KMS-11 (cell line): ENCODE results near the gene MOCS1.

Experiments
- H2AFZ ChIP-seq: fragments of 200-600 bp; sonication (generic); 2 replicates; pipeline ENCODE4 v1.6.1; 2016; ENCODE audit warnings: antibody characterized with exemption, mixed run types, low read depth
- H3K27ac ChIP-seq: fragments of 200-600 bp; sonication (generic); 2 replicates; pipeline ENCODE4 v1.6.1; 2016; ENCODE audit warnings: mild to moderate bottlenecking, mixed run types
- H3K27me3 ChIP-seq: fragments of 200-600 bp; sonication (generic); 2 replicates; pipeline ENCODE4 v1.6.1; 2017; ENCODE audit warnings: mild to moderate bottlenecking, low read depth, mixed run types, moderate library complexity; ENCODE audit not compliant: insufficient read depth
- H3K36me3 ChIP-seq: fragments of 200-600 bp; sonication (generic); 2 replicates; pipeline ENCODE4 v1.6.1; 2017; ENCODE audit warnings: mild to moderate bottlenecking, mixed run types; ENCODE audit not compliant: insufficient read depth
- H3K4me1 ChIP-seq: fragments of 200-600 bp; sonication (generic); 2 replicates; pipeline ENCODE4 v1.6.1; 2016; ENCODE audit warnings: mild to moderate bottlenecking, low read depth, mixed run types; ENCODE audit not compliant: poor library complexity, severe bottlenecking
- H3K4me2 ChIP-seq: fragments of 200-600 bp; sonication (generic); 2 replicates; pipeline ENCODE4 v1.7.0; 2016; ENCODE audit warnings: mild to moderate bottlenecking, mixed run types
- H3K4me3 ChIP-seq: fragments of 200-600 bp; sonication (generic); IDR thresholded peaks from 2 replicates; pipeline ENCODE4 v1.6.1; 2017; ENCODE audit warnings: low read depth, low read length, mixed read lengths; ENCODE audit not compliant: insufficient read depth
- H3K79me2 ChIP-seq: fragments of 200-600 bp; sonication (generic); 2 replicates; pipeline ENCODE4 v1.6.1; 2016; ENCODE audit warnings: low read depth, mixed run types; ENCODE audit not compliant: insufficient read depth
- H3K9ac ChIP-seq: fragments of 200-600 bp; sonication (generic); 2 replicates; pipeline ENCODE4 v1.6.1; 2016; ENCODE audit warnings: mild to moderate bottlenecking, mixed run types
- H4K20me1 ChIP-seq: fragments of 200-600 bp; sonication (generic); 2 replicates; pipeline ENCODE4 v1.6.1; 2016; ENCODE audit warnings: mild to moderate bottlenecking, mixed run types; ENCODE audit not compliant: insufficient read depth
- TF ChIP-seq, protein P1 (sequence below): fragments of 200-600 bp; sonication (generic); conservative IDR thresholded peaks from 2 replicates; pipeline ENCODE4 v1.6.1; 2017; ENCODE audit warnings: low read depth, mild to moderate bottlenecking, antibody characterized with exemption, low read length, moderate library complexity, mixed read lengths

MOCS1 gene

GRCh38 chr6:39926668-39927067 lies 7.6 kb downstream of the MOCS1 start:
- no peak overlapping the region for H2AFZ ChIP-seq
- H3K9ac ChIP-seq: no peak overlapping the region
- H3K36me3 ChIP-seq: no peaks in the 10 kb centered on the region
- TF ChIP-seq, protein P1, sequence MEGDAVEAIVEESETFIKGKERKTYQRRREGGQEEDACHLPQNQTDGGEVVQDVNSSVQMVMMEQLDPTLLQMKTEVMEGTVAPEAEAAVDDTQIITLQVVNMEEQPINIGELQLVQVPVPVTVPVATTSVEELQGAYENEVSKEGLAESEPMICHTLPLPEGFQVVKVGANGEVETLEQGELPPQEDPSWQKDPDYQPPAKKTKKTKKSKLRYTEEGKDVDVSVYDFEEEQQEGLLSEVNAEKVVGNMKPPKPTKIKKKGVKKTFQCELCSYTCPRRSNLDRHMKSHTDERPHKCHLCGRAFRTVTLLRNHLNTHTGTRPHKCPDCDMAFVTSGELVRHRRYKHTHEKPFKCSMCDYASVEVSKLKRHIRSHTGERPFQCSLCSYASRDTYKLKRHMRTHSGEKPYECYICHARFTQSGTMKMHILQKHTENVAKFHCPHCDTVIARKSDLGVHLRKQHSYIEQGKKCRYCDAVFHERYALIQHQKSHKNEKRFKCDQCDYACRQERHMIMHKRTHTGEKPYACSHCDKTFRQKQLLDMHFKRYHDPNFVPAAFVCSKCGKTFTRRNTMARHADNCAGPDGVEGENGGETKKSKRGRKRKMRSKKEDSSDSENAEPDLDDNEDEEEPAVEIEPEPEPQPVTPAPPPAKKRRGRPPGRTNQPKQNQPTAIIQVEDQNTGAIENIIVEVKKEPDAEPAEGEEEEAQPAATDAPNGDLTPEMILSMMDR: no peak
- H3K4me3 ChIP-seq: no peak overlapping the region
- no peaks in the 10 kb centered on the region for H4K20me1 ChIP-seq
- no peaks in the 10 kb centered on the region for H3K27me3 ChIP-seq
- no peaks in the 10 kb centered on the region for H3K4me1 ChIP-seq
- H3K4me2 ChIP-seq: no peak overlapping the region
- no peaks in the 10 kb centered on the region for H3K79me2 ChIP-seq
- no peak overlapping the region for H3K27ac ChIP-seq

DNA sequence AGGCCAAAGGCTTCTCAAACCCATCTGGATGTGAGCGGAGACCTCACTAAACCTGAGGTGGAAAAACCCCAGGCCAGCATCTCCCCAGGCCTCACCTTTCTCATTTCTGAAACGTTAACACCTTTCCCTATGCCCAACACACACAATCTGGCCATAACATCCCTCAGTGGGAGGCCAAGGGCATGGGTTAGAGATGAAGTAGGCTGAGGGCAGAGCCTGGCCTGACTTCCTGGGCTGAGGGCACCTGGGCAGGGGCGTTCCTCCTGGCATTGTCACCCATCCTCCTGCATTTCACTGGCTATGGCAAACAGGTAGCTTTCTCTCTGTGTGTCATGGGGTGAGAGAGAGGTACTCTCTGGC lies 8.4 kb downstream of the MOCS1 start:
- Histone ChIP-seq H4K20me1 (no peaks in the 10 kb centered on the region), H3K9ac (no peak overlapping the region), H2AFZ (no peak overlapping the region), H3K36me3 (no peaks in the 10 kb centered on the region), H3K79me2 (no peaks in the 10 kb centered on the region), H3K27me3 (no peaks in the 10 kb centered on the region), H3K4me2 (no peak overlapping the region), H3K27ac (no peak overlapping the region), H3K4me3 (no peak overlapping the region), H3K4me1 (no peaks in the 10 kb centered on the region)
- TF ChIP-seq, protein P1: no peak

- Histone ChIP-seq H3K36me3 (no peaks in the 10 kb centered on the region), H3K4me3 (no peak overlapping the region), H3K4me2 (no peak overlapping the region), H2AFZ (no peak overlapping the region), H3K4me1 (no peaks in the 10 kb centered on the region), H4K20me1 (no peaks in the 10 kb centered on the region), H3K9ac (no peak overlapping the region), H3K27ac (no peak overlapping the region), H3K27me3 (no peaks in the 10 kb centered on the region), H3K79me2 (no peaks in the 10 kb centered on the region)
- TF ChIP-seq, protein P1: no peak
Measured at GRCh38 chr6:39925191-39925930, 8.9 kb downstream of the MOCS1 start.

DNA sequence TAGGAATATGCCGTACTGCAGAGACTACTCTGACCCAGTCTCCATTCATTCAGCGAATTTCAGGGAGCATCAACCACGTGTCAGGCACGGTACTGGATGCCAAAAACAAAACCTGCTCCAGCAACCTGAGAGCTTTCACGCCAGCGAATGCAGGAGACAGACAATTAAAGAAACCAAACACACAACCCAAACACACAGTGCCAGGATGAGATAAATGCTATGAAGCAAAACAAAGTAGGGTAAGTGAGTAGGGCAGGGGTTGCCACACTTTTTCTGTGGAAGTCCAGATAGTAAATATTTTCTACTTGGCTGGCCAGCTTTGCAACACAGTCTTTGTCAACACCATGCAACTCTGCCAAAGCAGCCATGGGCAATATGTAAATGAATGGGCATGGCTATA lies 10.0 kb downstream of the MOCS1 start:
- TF ChIP-seq, protein P1: no peak

More for the DNA sequence above, 10.0 kb downstream of the MOCS1 start:
- Histone ChIP-seq H3K27me3 (no peaks in the 10 kb centered on the region), H3K27ac (no peak overlapping the region), H3K9ac (no peak overlapping the region), H2AFZ (no peak overlapping the region), H3K79me2 (no peaks in the 10 kb centered on the region), H3K4me1 (no peaks in the 10 kb centered on the region), H3K4me3 (no peak overlapping the region), H4K20me1 (no peaks in the 10 kb centered on the region), H3K36me3 (no peaks in the 10 kb centered on the region), H3K4me2 (no peak overlapping the region)
